ENCODE measurements around the gene MTR. TPM values are rescaled to one million over a fixed set of nuclear protein-coding genes. Genes with fewer than 3 reads are reported as not detected.

Gene MTR
- total and polyA plus RNA-seq, 4 donors: 4.4 to 49.3 (median 21.6) TPM

DNA sequence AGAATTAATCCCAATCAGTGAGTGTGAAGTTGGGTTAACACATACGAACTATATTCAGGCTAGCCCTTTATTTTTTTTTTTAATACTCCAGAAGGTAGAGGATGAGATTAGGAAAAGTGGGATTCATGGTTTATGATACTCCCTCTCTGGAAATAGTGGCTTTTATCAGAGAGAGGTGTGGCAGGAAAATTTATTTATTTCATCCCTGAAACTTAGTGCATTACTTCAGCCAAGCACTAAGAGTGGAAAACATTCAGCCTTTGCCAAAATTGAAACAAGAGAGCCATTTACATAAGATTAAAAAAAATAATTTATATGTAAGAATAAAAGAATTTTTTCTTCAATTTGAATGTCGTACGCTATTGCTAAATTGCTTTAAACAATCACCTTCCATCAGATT, 35.0 kb downstream of the MTR start:
- DNase-seq (no peak), ATAC-seq (ENCODE audit: insufficient read depth, low FRiP score) (no peak)
- H3K4me3 ChIP-seq: no peak overlapping the region
- H3K36me3 ChIP-seq (ENCODE audit: control insufficient read depth in 4 of 4, insufficient read depth in 4 of 4, low read length in 4 of 4): peaks cover 20 to 44% (median 24%) of the 10 kb centered on the region in 4 donors
- TF ChIP-seq, protein P1, sequence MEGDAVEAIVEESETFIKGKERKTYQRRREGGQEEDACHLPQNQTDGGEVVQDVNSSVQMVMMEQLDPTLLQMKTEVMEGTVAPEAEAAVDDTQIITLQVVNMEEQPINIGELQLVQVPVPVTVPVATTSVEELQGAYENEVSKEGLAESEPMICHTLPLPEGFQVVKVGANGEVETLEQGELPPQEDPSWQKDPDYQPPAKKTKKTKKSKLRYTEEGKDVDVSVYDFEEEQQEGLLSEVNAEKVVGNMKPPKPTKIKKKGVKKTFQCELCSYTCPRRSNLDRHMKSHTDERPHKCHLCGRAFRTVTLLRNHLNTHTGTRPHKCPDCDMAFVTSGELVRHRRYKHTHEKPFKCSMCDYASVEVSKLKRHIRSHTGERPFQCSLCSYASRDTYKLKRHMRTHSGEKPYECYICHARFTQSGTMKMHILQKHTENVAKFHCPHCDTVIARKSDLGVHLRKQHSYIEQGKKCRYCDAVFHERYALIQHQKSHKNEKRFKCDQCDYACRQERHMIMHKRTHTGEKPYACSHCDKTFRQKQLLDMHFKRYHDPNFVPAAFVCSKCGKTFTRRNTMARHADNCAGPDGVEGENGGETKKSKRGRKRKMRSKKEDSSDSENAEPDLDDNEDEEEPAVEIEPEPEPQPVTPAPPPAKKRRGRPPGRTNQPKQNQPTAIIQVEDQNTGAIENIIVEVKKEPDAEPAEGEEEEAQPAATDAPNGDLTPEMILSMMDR (IDR thresholded peaks at IDR 0.05; ENCODE audit: control extremely low read depth, extremely low read depth): no peak
- 80 to 91% methylated on average over 3 of the region's 3 CpGs for WGBS, 2 donors
- no peak overlapping the region for H3K9ac ChIP-seq (ENCODE audit: insufficient read depth in 1 of 2, low read length in 2 of 2)
- no peaks in the 10 kb centered on the region for H3K27me3 ChIP-seq (ENCODE audit: control insufficient read depth in 3 of 3, insufficient read depth in 3 of 3, low read length in 2 of 3)
- peak overlapping the region in 1 of 2 donors; percentile 45 for H3K27ac ChIP-seq (ENCODE audit: low read depth in 1 of 2, low read length in 1 of 2)
- H3K4me1 ChIP-seq (ENCODE audit: control insufficient read depth in 5 of 5, insufficient read depth in 5 of 5, low read length in 5 of 5): peaks cover 0 to 6% (median 0%) of the 10 kb centered on the region in 5 donors
- H3K9me3 ChIP-seq (ENCODE audit: control insufficient read depth in 4 of 4, insufficient read depth in 3 of 4, low read length in 3 of 4): no peaks in the 10 kb centered on the region

DNA sequence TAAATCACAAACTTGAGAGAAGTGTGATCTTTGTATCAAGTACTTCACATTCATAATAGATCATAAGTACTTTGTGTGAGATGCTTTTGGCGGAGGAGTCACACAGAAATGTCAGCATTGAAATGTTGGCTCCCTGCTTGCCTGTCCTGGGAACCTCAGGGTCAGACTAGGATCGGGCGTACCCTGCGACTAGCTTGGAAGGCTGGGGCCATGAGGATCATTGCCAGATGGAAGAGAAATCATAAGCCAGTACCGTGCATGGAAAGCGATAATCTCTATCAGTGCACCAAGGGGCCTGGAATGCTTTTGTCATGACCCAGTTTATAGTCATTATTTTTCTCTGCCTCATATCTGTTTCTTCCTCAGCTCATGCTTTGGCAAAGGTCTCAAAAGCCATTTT, 35.5 kb downstream of the MTR start:
- TF ChIP-seq, protein P1 (IDR thresholded peaks at IDR 0.05; ENCODE audit: control extremely low read depth, extremely low read depth): no peak
- Histone ChIP-seq H3K9ac (ENCODE audit: insufficient read depth in 1 of 2, low read length in 2 of 2) (no peak overlapping the region), H3K27me3 (ENCODE audit: control insufficient read depth in 3 of 3, insufficient read depth in 3 of 3, low read length in 2 of 3) (no peaks in the 10 kb centered on the region), H3K9me3 (ENCODE audit: control insufficient read depth in 4 of 4, insufficient read depth in 3 of 4, low read length in 3 of 4) (no peaks in the 10 kb centered on the region), H3K4me1 (ENCODE audit: control insufficient read depth in 5 of 5, insufficient read depth in 5 of 5, low read length in 5 of 5) (peaks cover 0 to 6% (median 0%) of the 10 kb centered on the region in 5 donors), H3K4me3 (no peak overlapping the region), H3K27ac (ENCODE audit: low read depth in 1 of 2, low read length in 1 of 2) (peak overlapping the region in 1 of 2 donors; percentile 69), H3K36me3 (ENCODE audit: control insufficient read depth in 4 of 4, insufficient read depth in 4 of 4, low read length in 4 of 4) (peaks cover 20 to 46% (median 26%) of the 10 kb centered on the region in 4 donors)
- no peak for DNase-seq
- WGBS, 2 donors: 92 to 96% methylated on average over 6 of the region's 6 CpGs
- no peak for ATAC-seq (ENCODE audit: insufficient read depth, low FRiP score)

DNA sequence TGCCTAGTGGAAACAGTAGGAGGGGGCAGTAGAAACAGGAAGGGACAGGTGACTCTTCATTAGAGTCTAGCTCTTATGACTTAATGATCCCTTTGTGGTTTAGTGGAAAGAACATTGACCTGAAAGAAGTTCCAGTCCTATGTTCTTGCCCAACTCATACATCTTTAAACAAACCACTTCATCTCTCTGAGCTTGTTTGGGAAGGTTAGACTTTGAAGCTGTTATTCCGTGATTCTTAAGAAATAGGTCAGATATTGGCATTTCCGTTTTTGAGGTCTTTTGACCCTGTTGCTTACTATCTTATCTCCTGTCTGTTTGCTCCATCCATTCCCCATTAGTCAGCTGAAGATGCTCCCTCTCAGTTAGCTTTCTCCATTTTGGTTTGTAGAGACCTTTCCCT, 38.5 kb downstream of the MTR start:
- WGBS, 2 donors: 90 to 91% methylated on average over 2 of the region's 2 CpGs
- no peak for DNase-seq

More for the DNA sequence above, 38.5 kb downstream of the MTR start:
- Histone ChIP-seq H3K36me3 (ENCODE audit: control insufficient read depth in 4 of 4, insufficient read depth in 4 of 4, low read length in 4 of 4) (peaks cover 22 to 55% (median 32%) of the 10 kb centered on the region in 4 donors), H3K27ac (ENCODE audit: low read depth in 1 of 2, low read length in 1 of 2) (no peak overlapping the region), H3K9me3 (ENCODE audit: control insufficient read depth in 4 of 4, insufficient read depth in 3 of 4, low read length in 3 of 4) (no peaks in the 10 kb centered on the region), H3K9ac (ENCODE audit: insufficient read depth in 1 of 2, low read length in 2 of 2) (no peak overlapping the region), H3K4me1 (ENCODE audit: control insufficient read depth in 5 of 5, insufficient read depth in 5 of 5, low read length in 5 of 5) (peaks cover 0 to 4% (median 0%) of the 10 kb centered on the region in 5 donors), H3K27me3 (ENCODE audit: control insufficient read depth in 3 of 3, insufficient read depth in 3 of 3, low read length in 2 of 3) (no peaks in the 10 kb centered on the region), H3K4me3 (no peak overlapping the region)
- no peak for ATAC-seq (ENCODE audit: insufficient read depth, low FRiP score)
- TF ChIP-seq, protein P1 (IDR thresholded peaks at IDR 0.05; ENCODE audit: control extremely low read depth, extremely low read depth): no peak
